Ureter (tissue), 1 donor: Measurements from ENCODE around the gene CELA2B. TPM values are rescaled to one million over a fixed set of nuclear protein-coding genes. Genes with fewer than 3 reads are reported as not detected.
A peak's percentile ranks its signal among the peaks of the same experiment; 100 is the strongest.
"Not testable (repeated sequence)": the region's sequence is repeated elsewhere in the genome, so short reads cannot be mapped to it uniquely, and the experiment has no call there.

Source experiments
- DNase-seq: peaks from one replicate; pipeline ENCODE4 v3.0.0-alpha.2; 2020; ENCODE audit warnings: low spot score
- total RNA-seq: library from RNA; stranded (reverse); gene quantifications from one replicate; pipeline ENCODE4 v1.2.4, GENCODE V29; 2023
- donor health status: DM: yes; HTN: yes; CAD: no.

The CELA2B gene
- total RNA-seq, result not detected

- DNase-seq, result no peak
These were observed at the start of gene CELA2B for GRCh38 chr1:15475752-15476314. CELA2B (plus strand) TSS chr1:15476104; CDS start chr1:15476126, 22 bp downstream.

DNA sequence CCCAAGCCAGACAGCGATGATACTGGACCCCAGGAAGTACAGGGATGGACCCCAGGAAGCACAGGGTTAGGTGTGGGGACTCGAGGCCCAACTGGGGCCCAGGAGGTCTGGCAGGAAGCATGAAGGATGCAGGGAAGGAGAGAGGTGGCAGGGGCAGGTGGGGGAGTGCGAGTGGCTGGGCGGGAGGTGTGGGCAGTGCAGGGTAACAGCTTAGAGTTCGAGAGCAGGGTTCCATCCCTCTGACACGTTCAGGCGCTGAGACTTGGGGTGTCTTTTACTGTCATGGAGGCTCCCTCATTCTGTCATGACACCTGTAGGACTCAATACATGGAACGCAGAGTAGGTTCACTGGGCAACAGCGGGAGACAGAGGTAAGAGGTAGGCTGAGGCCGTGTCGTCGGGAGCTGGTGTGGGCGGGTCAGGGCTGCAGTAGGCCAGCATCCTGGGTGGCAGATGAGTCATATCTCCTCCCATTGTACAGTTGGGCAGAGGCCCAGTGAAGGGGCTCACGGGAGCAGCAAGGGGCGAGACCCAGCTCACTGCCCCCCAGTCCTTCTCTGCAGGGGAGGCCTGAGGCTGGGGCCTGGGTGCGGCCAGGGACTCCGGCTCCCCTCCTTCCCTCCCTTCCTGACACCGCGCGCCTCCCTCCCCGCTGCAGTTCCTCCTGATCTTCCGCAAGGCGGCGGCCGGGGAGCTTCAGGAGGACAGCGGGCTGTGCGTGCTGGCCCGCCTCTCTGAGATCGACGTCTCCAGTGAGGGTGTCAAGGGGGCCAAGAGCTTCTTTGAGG is 49.2 kb upstream of the CELA2B start:
- DNase-seq, result no peak

DNA sequence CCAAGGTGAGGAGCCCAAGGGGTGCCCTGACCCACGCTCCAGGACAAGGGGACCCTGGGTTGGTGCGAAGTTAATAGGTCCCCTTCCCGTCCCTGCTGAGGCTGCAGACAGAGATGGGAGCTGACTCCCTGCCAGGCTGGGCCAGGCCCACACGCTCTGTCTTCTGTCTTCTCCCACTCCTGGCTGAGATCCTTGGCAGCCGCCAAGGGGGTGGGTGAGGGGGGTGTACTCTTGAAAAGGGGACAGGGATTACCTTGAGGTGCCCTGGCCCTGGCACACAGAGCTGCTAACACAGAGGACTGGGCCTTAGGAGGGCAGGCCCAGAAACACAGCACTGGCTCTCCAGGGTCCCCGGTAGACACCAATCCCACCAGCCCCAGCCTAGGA is 48.6 kb upstream of the CELA2B start:
- no peak for DNase-seq

DNA sequence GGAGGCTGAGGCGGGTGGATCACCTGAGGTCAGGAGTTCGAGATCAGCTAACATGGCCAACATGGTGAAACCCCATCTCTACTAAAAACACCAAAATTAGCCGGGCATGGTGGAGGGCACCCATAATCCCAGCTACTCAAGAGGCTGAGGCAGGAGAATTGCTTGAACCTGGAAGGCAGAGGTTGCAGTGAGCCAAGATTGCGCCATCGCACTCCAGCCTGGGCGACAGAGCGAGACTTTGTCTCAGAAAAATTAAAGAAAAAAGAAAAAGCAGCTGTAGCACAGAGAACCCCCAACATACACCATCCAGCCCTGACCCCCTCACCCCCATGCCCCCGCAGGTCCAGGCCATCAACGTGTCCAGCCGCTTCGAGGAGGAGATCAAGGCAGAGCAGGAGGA is 47.7 kb upstream of the CELA2B start:
- not testable (repeated sequence) for DNase-seq

- DNase-seq, result no peak
These were observed 47.0 kb upstream of the CELA2B start for GRCh38 chr1:15428815-15429435.

- no peak for DNase-seq
These were observed 46.2 kb upstream of the CELA2B start for GRCh38 chr1:15429701-15430149.

DNA sequence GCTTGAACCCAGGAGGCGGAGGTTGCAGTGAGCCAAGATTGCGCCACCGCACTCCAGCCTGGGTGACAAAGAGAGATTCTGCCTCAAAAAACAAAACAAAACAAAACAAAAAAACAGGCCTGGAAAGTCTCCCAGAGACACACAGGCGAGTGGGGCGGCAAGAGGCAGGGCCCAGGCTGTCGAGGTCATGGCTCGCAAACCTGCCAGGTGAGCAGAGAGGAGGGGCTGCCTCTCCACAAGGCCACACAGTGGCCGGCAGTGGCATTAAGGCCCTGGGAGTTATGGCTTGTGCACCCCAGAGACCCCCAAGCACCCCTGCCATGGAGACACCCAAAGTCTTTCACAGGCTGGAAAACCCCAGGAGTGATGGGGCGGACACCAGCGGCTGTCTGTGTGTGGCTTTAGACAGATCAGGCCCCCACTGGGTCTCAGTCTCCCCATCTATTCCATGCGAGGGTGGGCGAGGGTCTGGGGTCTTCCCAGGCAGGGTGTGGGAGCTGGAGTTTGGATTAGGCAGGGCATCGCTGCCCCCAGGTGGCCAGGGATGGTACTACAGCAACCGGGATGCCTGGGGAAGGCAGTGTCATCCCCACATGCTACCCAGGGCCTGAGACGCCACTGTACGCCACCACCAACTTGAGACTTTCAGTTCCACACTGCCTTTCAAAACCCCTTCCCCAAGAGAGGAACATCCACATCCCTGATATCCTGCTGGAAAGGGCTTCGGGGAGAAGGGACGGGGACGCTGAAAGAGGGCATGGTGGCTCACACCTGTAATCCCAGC is 44.9 kb upstream of the CELA2B start:
- peak; percentile 79 for DNase-seq

- no peak for DNase-seq
These were observed 44.3 kb upstream of the CELA2B start for GRCh38 chr1:15431571-15431948.

DNA sequence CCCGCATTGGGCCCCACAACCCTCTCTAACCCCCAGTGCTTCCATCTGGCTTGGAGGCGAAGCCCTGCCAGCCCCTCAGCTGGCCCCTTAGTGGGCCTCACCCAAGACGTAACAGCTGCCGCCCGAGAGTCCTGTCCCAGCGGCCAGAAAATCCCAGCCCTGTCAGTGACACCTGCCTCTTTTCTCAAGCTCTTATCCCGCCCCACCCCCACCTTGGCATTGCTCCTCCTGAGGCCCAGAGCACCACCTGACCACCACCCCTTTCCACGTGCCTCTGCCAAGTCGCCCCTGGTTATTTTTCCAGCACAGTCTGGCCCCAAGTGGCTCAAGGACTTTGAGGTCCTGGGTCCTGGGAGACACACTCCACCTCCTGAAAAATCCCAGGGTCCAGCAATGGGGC is 43.6 kb upstream of the CELA2B start:
- DNase-seq, result no peak

- no peak for DNase-seq
These were observed 42.4 kb upstream of the CELA2B start for GRCh38 chr1:15433471-15433870.

DNA sequence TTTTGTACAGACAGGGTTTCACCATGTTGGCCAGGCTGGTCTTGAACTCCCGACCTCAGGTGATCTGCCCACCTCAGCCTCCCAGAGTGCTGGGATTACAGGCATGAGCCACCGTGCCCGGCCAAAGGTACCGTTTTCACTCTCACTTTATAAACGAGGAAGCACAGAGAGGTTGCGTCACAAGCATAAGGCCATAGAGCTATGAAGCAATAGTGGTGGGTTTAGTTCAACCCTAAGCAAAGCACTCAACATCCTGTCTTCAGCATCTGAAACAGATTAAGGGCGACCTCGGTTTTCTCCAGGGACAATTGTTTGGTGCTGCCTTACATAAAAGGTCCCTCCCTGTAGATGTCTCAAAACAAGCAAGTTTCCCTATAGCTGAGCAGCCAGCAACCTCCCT is 41.2 kb upstream of the CELA2B start:
- not testable (repeated sequence) for DNase-seq

GRCh38 chr1:15435239-15436077 is 40.4 kb upstream of the CELA2B start:
- DNase-seq, result no peak

GRCh38 chr1:15436881-15437442 is 38.9 kb upstream of the CELA2B start:
- DNase-seq, result no peak

DNA sequence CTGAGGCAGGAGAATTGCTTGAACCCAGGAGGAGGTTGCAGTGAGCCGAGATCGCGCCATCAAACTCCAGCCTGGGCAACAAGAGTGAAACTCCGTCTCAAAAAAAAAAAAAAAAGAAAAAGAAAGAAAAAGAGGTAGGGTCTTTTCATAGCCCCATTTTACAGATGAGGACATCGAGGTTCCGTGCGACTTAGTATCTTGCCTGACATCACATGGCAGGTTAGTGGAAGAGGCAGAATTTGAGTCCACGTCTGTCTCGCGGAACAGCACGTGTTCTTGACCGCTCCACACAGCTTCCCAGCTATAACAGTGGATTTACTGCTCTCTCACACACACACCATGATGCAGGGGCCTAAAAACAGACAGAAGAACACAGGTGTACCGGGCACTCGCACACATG is 36.6 kb upstream of the CELA2B start:
- no peak for DNase-seq

DNA sequence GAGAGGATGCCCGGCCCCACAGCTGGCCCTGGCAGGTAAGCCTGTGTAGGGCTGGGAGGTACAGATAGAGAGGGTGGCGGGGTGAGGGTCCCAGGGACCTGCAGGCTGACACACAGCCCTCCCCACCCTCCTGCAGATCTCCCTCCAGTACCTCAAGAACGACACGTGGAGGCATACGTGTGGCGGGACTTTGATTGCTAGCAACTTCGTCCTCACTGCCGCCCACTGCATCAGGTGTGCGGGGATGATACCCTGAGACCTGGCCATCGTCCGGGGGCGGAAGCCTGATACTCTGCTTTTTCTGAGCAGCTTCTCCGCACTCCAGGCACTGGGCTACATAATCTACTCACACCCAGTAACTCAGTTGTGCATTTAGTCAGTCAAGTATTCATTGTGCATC is 35.5 kb upstream of the CELA2B start:
- DNase-seq, result no peak

- DNase-seq, result no peak
These were observed 34.7 kb upstream of the CELA2B start for GRCh38 chr1:15441247-15441646.

GRCh38 chr1:15442119-15442518 is 33.8 kb upstream of the CELA2B start:
- DNase-seq, result no peak

DNA sequence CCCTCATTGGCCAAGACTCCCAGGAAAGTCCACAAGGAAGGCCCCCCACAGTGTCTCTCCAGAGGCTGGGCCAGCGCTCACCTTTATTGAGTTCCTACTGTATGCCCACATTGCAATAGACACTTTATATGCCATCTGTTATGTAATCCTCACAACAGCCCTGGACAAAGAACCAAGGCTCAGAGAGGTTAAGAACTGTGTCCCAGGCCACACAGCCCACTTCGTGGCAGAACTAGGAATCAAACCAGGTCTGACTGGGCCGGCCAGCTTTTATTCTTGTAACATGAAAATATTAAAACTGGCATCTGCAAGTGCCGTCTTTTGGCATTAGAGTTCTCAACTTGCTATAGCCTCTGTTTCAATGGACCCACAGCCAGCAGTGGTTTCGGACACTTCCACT is 33.1 kb upstream of the CELA2B start:
- DNase-seq, result no peak

GRCh38 chr1:15443281-15443680 is 32.6 kb upstream of the CELA2B start:
- no peak for DNase-seq

DNA sequence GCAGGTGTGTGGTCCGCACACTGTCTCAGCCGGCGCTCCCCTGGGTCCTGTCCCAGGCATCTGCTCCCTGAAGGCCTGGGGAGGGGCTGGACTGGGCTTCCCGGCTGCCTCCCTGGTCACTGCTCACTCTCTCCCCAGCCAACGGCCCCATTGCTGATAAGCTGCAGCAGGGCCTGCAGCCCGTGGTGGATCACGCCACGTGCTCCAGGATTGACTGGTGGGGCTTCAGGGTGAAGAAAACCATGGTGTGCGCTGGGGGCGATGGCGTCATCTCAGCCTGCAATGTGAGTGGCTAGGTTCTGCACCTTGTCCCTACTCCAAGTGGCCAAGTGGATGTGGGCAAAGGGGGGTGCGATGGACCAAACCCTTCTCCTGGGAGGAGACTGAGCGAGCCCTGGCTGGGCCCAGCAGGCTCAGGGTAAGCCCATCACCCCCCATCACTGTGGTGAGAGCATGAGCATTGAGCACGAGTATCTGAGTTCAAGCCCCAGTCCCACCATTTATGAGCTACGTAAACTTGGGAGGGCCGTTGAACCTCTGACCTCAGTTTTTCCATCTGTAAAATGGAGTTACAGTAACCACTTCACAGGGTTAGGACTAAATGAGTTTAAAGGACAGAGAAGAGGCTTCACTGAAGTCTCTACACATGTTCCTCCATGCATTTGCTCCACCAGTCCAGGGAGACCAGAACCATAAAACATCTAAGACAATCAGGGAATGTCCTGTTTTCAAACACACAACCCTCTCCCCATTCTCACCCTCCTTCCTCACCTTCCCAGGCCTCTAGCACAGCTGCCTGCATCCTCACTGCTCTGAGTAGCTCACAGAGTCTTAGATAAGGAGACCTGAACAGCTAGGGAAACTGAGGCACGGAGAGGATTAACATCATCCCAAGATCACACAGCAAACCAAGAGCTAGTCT is 31.2 kb upstream of the CELA2B start:
- DNase-seq, result no peak
